Neuron (in vitro differentiated cells): ENCODE data around the gene OR10AD1.

Experiments used
- H2AFZ ChIP-seq: one replicate; pipeline ENCODE4 v1.6.1; 2013; ENCODE audit warnings: low read depth, mild to moderate bottlenecking, inconsistent platforms, low read length, moderate library complexity
- H3K27me3 ChIP-seq: one replicate; pipeline ENCODE4 v1.6.1; 2013; ENCODE audit warnings: low read length; ENCODE audit not compliant: insufficient read depth
- H3K36me3 ChIP-seq: one replicate; pipeline ENCODE4 v1.6.1; 2013; ENCODE audit warnings: low read length; ENCODE audit not compliant: insufficient read depth
- H3K4me1 ChIP-seq: one replicate; pipeline ENCODE4 v1.6.1; 2013; ENCODE audit warnings: low read length; ENCODE audit not compliant: insufficient read depth
- H3K4me3 ChIP-seq: 2 replicates; pipeline ENCODE4 v1.5.1; 2013; ENCODE audit warnings: mild to moderate bottlenecking, low read length, moderate library complexity
- H3K9me3 ChIP-seq: one replicate; pipeline ENCODE4 v1.6.1; 2013; ENCODE audit warnings: low read length

OR10AD1 gene

DNA sequence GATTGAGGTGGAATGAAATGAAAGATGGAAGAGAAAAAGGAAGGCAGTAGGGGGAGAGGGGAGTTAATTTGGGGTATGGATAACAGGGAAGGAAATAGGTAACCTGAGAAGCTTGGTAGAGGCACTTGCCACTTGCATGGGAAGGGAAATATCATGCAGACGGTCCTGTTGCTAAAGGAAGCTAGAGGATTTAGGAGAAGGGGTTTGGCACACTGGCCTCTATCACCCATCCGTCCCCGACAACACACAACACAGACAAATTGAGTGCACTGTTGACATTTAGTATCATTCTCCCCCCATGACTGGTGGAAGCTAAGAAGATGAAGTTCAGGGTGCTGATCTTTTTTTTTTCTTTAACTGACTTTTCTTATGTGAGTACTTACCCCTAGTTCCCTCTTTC lies 2.0 kb downstream of the OR10AD1 start:
- Histone ChIP-seq H3K27me3 (no peaks in the 10 kb centered on the region), H3K9me3 (peaks cover 9% of the 10 kb centered on the region), H3K4me3 (no peak overlapping the region), H2AFZ (no peak overlapping the region), H3K4me1 (peaks cover 20% of the 10 kb centered on the region), H3K36me3 (no peaks in the 10 kb centered on the region)

DNA sequence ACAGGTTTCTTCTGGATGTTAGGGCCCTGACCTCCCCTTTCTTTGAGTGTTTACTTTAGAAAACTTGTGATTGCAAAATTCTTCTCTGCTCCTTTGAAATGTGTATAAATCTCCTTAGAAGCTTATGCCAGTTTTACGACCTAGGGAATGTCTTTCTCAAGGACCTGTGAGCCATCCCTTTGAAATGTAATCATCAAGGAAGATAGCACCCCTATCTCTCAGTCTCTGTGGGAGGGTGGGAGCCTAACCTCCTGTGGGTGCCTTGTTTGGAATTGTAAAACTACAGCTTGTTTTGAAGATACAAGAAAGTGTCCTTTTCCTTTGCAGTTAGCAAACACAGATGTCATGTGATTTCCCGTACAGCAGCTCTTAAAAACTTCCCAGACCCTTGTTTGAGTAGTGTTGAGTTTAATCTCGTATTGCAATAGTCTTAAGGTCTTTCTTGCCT lies 3.3 kb downstream of the OR10AD1 start:
- no peak overlapping the region for H2AFZ ChIP-seq
- H3K36me3 ChIP-seq, result no peaks in the 10 kb centered on the region
- peaks cover 26% of the 10 kb centered on the region for H3K4me1 ChIP-seq
- no peak overlapping the region for H3K4me3 ChIP-seq
- H3K27me3 ChIP-seq, result no peaks in the 10 kb centered on the region
- peaks cover 5% of the 10 kb centered on the region for H3K9me3 ChIP-seq

- peaks cover 28% of the 10 kb centered on the region for H3K4me1 ChIP-seq
- H3K36me3 ChIP-seq, result no peaks in the 10 kb centered on the region
- H3K27me3 ChIP-seq, result no peaks in the 10 kb centered on the region
- H3K4me3 ChIP-seq, result peak overlapping the region; percentile 68
- no peak overlapping the region for H2AFZ ChIP-seq
- H3K9me3 ChIP-seq, result peaks cover 5% of the 10 kb centered on the region
Measured at GRCh38 chr12:48198985-48199384, 4.1 kb downstream of the OR10AD1 start.

GRCh38 chr12:48198672-48198971 lies 4.5 kb downstream of the OR10AD1 start:
- Histone ChIP-seq H3K4me3 (peak overlapping the region; percentile 68), H3K27me3 (no peaks in the 10 kb centered on the region)

DNA sequence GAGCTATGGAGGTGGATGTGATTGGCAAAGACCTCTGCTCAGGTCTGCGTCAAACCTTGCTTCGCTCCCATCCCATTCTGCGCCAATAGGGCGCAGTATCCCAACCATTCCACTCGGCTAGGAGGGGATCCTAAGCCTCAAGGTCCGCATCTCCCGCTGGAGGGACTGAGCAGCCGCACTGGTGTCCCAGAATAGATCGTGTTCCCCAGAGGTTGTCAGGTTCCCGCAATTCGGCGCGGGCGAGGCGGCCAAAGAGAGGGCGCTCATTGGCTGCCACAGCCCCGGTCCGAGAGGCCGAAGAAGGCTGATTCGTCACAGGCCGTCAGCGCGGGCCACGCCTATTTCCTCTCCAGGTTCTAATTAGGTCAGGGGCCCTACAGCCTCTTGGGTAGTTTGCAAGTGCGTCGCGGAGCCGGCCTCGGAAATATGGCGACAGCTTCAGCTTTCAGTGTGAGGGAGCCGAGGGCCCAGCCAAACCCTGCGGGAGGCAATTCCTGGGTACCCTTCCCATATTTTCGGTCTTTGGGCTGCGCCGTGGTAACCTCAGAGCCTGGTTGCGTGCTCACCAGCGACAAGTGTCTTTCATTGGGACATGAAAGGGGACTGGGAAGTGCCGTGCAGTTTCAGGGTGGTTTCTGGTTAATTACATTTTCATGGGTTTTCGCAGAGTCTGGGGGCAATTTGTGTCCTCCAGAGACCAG lies 5.0 kb downstream of the OR10AD1 start:
- H3K9me3 ChIP-seq, result peaks cover 2% of the 10 kb centered on the region
- no peaks in the 10 kb centered on the region for H3K36me3 ChIP-seq
- peaks cover 28% of the 10 kb centered on the region for H3K4me1 ChIP-seq
- H3K27me3 ChIP-seq, result no peaks in the 10 kb centered on the region
- peak overlapping the region; percentile 24 for H2AFZ ChIP-seq
- H3K4me3 ChIP-seq, result peak overlapping the region; percentile 68

More at GRCh38 chr12:48198672-48198971, 4.5 kb downstream of the OR10AD1 start:
- H3K9me3 ChIP-seq, result peaks cover 2% of the 10 kb centered on the region
- H3K4me1 ChIP-seq, result peaks cover 28% of the 10 kb centered on the region
- peak overlapping the region; percentile 24 for H2AFZ ChIP-seq
- H3K36me3 ChIP-seq, result no peaks in the 10 kb centered on the region

GRCh38 chr12:48197549-48197970 lies 5.5 kb downstream of the OR10AD1 start:
- Histone ChIP-seq H3K27me3 (no peaks in the 10 kb centered on the region), H3K4me1 (peaks cover 28% of the 10 kb centered on the region), H3K4me3 (peak overlapping the region; percentile 68), H3K36me3 (no peaks in the 10 kb centered on the region), H3K9me3 (peaks cover 2% of the 10 kb centered on the region), H2AFZ (peak overlapping the region; percentile 24)

DNA sequence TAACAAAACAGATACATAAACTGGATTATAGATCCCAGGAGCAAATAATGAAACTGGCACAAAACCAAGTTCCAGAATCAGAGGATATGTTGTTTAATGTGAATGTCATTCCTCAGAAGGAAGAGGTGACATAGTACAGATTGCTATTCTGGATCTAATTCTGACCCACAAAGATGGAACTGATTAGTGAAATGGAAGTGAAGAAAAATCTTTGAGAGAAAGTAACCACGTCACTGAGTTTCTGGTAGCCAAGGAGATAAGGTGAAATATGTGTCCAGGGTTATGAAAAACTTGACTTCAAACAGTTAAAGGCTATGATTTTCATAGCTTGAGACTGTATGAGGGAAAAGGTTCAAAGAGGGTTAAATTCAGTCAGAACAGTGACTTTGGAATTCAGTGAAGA lies 8.3 kb downstream of the OR10AD1 start:
- no peaks in the 10 kb centered on the region for H3K36me3 ChIP-seq
- H3K4me3 ChIP-seq, result no peak overlapping the region
- no peaks in the 10 kb centered on the region for H3K27me3 ChIP-seq
- peaks cover 3% of the 10 kb centered on the region for H3K9me3 ChIP-seq
- H3K4me1 ChIP-seq, result peaks cover 24% of the 10 kb centered on the region
- no peak overlapping the region for H2AFZ ChIP-seq

DNA sequence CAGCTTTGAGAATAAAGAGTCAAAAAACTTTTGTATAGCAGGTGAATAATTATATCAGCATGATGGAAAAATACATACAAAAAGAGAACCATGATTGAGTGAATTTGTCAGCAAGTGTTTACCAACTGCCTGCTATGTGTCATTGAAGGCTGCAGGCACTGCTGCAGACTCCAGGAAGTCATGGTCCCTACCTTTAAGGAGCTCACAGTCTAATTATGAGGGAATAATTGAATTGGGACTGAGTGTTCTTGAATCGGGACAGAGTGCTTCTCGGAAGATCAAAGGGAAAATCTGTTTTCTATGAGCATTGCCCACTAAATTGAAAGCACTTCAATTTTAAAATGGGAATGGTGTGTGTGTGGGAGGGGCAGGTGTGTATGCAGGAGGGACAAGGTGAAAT lies 9.5 kb downstream of the OR10AD1 start:
- no peak overlapping the region for H3K4me3 ChIP-seq
- H3K27me3 ChIP-seq, result no peaks in the 10 kb centered on the region
- peaks cover 26% of the 10 kb centered on the region for H3K4me1 ChIP-seq
- H3K36me3 ChIP-seq, result no peaks in the 10 kb centered on the region
- H3K9me3 ChIP-seq, result peaks cover 3% of the 10 kb centered on the region
- no peak overlapping the region for H2AFZ ChIP-seq

DNA sequence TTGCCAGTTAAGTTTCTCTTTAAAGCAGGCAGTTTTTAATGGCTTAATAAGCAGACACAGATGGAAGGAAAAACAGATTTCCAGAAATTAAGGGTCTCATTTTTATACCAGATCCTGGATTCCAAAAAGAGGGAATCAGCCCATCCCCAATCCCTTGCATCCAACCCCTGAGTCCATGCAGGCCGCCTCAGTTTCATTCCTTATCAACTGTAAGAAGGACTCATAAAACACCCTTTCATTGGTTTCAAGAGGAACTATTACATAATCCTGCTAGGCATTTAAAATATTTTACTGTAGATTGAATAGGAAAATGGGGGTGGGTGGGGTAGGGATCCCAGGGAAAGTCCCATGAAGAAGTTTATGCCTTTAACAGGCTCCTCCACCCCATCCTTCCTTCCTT lies 10.2 kb downstream of the OR10AD1 start:
- no peaks in the 10 kb centered on the region for H3K36me3 ChIP-seq
- H3K27me3 ChIP-seq, result no peaks in the 10 kb centered on the region

DNA sequence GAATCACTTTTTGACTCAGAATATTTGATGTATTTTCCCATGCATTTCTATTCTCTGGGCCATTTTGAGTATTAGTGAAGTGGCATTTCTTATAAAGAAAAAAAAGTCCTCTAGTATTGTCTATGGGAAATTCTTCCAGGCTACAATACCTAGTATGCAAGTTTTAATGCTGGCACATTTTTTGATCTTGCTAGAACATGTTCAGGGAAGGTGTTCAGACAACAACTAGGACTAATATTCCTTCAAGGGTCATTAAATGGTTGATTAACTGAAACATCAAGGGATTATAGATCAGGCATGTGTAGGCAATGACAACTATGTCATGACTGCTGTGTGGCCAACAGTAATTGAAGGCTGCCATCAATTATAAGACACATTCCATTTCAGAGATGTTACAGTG lies 12.0 kb downstream of the OR10AD1 start:
- Histone ChIP-seq H3K27me3 (no peaks in the 10 kb centered on the region), H2AFZ (no peak overlapping the region), H3K36me3 (no peaks in the 10 kb centered on the region), H3K4me3 (no peak overlapping the region), H3K9me3 (peaks cover 3% of the 10 kb centered on the region), H3K4me1 (peaks cover 26% of the 10 kb centered on the region)

More for the DNA sequence above, 10.2 kb downstream of the OR10AD1 start:
- Histone ChIP-seq H3K4me3 (no peak overlapping the region), H2AFZ (no peak overlapping the region), H3K4me1 (peaks cover 29% of the 10 kb centered on the region), H3K9me3 (peaks cover 3% of the 10 kb centered on the region)

- Histone ChIP-seq H3K36me3 (no peaks in the 10 kb centered on the region), H3K4me1 (peaks cover 34% of the 10 kb centered on the region), H3K27me3 (no peaks in the 10 kb centered on the region), H3K9me3 (peaks cover 3% of the 10 kb centered on the region), H2AFZ (no peak overlapping the region), H3K4me3 (no peak overlapping the region)
Measured at GRCh38 chr12:48189331-48190125, 13.6 kb downstream of the OR10AD1 start.

DNA sequence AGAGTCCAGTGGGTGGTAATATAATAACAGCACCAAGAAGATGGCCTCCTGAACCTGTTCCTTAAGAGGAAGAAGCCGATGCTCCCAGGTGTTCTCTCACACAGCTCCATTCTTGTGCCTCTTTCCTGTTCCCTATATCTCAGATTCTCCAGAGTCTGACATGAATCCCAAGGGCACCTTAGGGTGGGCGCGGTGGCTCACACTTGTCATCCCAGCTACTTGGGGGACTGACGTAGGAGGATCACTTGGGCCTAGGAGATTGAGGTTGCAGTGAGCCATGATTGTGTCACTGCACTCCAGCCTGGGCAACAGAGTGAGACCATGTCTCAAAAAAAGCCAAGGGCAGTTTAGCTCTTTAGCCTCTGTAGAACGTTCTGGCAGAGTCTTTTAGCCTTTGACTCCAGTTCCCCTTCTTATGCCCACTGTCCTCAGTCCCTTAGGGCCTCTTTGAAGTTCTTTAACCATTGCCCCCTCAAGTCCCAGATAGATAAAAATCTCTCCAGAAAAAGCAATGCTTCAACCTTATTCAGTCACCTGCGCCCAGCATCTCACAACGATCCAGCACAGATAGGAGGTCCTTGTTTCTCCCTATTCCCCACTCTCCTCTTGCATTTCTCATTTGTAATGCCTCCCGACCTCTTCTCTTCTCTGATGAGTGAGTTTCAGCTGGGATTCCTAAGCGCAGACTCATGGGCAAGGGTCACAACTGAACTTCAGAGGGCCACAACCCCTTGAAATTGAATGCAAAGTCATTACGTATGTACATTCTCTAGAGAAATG lies 15.0 kb downstream of the OR10AD1 start:
- H3K27me3 ChIP-seq, result no peaks in the 10 kb centered on the region
- peaks cover 38% of the 10 kb centered on the region for H3K4me1 ChIP-seq
- H3K4me3 ChIP-seq, result no peak overlapping the region
- no peaks in the 10 kb centered on the region for H3K36me3 ChIP-seq
- H2AFZ ChIP-seq, result no peak overlapping the region
- H3K9me3 ChIP-seq, result peaks cover 3% of the 10 kb centered on the region
